GM12865 (cell line): ENCODE results near the gene NOP58.

ENCODE experiments used
- DNase-seq: peaks from one replicate; pipeline ENCODE4 v3.0.0; 2010; ENCODE audit warnings: low read depth
- H3K4me3 ChIP-seq: 2 replicates; pipeline ENCODE4 v1.5.1; 2011; ENCODE audit warnings: mild to moderate bottlenecking, low read depth, low read length, control low read depth
- TF ChIP-seq, protein P1 (sequence below): IDR thresholded peaks from 2 replicates; pipeline ENCODE4 v1.5.1; 2011; ENCODE audit warnings: low read length, control low read depth, low read depth, inconsistent platforms; ENCODE audit not compliant: insufficient read depth; ENCODE audit errors: missing control alignments

The NOP58 gene

GRCh38 chr2:202335791-202336467 lies 70.4 kb downstream of the NOP58 start:
- TF ChIP-seq, protein P1, sequence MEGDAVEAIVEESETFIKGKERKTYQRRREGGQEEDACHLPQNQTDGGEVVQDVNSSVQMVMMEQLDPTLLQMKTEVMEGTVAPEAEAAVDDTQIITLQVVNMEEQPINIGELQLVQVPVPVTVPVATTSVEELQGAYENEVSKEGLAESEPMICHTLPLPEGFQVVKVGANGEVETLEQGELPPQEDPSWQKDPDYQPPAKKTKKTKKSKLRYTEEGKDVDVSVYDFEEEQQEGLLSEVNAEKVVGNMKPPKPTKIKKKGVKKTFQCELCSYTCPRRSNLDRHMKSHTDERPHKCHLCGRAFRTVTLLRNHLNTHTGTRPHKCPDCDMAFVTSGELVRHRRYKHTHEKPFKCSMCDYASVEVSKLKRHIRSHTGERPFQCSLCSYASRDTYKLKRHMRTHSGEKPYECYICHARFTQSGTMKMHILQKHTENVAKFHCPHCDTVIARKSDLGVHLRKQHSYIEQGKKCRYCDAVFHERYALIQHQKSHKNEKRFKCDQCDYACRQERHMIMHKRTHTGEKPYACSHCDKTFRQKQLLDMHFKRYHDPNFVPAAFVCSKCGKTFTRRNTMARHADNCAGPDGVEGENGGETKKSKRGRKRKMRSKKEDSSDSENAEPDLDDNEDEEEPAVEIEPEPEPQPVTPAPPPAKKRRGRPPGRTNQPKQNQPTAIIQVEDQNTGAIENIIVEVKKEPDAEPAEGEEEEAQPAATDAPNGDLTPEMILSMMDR: no peak
- DNase-seq: no peak
- H3K4me3 ChIP-seq: no peak overlapping the region

GRCh38 chr2:202337151-202337550 lies 71.6 kb downstream of the NOP58 start:
- H3K4me3 ChIP-seq: no peak overlapping the region
- TF ChIP-seq, protein P1: no peak
- no peak for DNase-seq

DNA sequence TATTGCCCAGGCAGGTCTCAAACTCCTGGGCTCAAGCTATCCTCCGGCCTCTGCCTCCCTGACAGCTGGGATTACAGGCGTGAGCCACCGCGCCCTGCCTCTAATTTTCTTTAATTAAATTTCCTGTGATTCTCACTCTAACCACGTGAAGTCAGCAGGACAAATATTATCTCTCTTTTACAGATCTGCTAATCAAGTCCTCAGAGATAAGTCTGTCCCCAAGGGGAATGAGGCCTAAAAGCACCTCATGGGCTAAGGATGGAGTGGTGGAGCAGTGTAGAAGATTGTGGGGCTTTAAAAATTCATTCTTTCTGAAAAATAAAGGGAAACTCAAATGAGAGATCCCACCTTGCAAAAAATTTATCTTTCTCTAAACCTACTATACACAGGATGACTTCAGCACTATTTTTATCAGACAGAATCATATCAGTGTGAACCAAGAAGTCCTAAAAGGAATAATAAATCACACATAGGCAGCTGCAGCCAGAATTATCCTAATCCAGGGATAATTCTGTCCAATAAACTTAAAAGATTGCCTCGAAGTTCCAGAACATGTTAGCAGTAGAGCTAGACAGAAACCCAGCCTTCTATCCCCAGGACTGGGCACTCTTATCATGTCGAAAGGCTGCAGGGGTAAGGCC lies 72.3 kb downstream of the NOP58 start:
- no peak overlapping the region for H3K4me3 ChIP-seq
- TF ChIP-seq, protein P1: no peak
- DNase-seq: no peak

GRCh38 chr2:202339071-202339870 lies 73.7 kb downstream of the NOP58 start:
- TF ChIP-seq, protein P1: no peak
- no peak for DNase-seq
- no peak overlapping the region for H3K4me3 ChIP-seq

- H3K4me3 ChIP-seq: no peak overlapping the region
- no peak for DNase-seq
- TF ChIP-seq, protein P1: no peak
These were observed 78.6 kb downstream of the NOP58 start for GRCh38 chr2:202344178-202344577.

DNA sequence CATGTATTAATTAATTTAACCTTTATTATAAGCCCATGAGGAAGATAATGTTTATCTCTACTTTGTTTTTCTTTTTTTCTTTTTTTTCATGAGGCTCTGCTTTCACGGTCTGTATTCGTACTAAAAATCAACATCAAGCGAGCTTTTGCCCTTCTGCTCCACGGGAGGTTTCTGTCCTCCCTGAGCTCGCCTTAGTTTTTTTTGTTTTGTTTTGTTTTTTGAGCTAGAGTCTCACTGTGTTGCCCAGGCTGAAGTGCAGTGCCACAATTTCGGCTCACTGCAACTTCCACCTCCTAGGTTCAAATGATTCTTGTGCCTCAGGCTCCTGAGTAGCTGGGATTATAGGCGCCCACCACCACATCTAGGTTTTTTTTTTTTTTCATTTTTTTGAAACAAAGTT lies 80.6 kb downstream of the NOP58 start:
- DNase-seq: no peak
- TF ChIP-seq, protein P1: no peak
- no peak overlapping the region for H3K4me3 ChIP-seq
